Measurements from ENCODE around the gene IL10RB. TPM values are rescaled to one million over a fixed set of nuclear protein-coding genes. Genes with fewer than 3 reads are reported as not detected.

IL10RB gene
- total and polyA plus RNA-seq, 2 of the 13 experiments (the other 11 are each of a cell fraction or from before 2014, with no cell fraction given), result 17.4 to 18.2 TPM

- TF ChIP-seq AHDC1 (CRISPR knock-in tag; IDR thresholded peaks at IDR 0.05; ENCODE audit: borderline replicate concordance) (no peak), ZBTB33 (CRISPR knock-in tag; IDR thresholded peaks at IDR 0.05) (no peak), HMG20B (CRISPR knock-in tag; conservative IDR thresholded peaks at IDR 0.05) (no peak), ZNF547 (CRISPR knock-in tag; IDR thresholded peaks at IDR 0.05) (no peak), ZNF431 (CRISPR knock-in tag; IDR thresholded peaks at IDR 0.05; ENCODE audit: borderline replicate concordance, low read depth) (no peak), PBX3 (CRISPR knock-in tag; IDR thresholded peaks at IDR 0.05; ENCODE audit: borderline replicate concordance) (no peak), RBAK (CRISPR knock-in tag; IDR thresholded peaks at IDR 0.05) (no peak), ZNF878 (CRISPR knock-in tag; IDR thresholded peaks at IDR 0.05) (no peak), ZNF367 (CRISPR knock-in tag; IDR thresholded peaks at IDR 0.05; ENCODE audit: borderline replicate concordance) (no peak), FOXK2 (IDR thresholded peaks at IDR 0.05) (no peak), ELF4 (CRISPR knock-in tag; IDR thresholded peaks at IDR 0.05; ENCODE audit: borderline replicate concordance) (no peak), ZNF558 (CRISPR knock-in tag; IDR thresholded peaks at IDR 0.05; ENCODE audit: borderline replicate concordance) (no peak), ZNF737 (CRISPR knock-in tag; IDR thresholded peaks at IDR 0.05; ENCODE audit: borderline replicate concordance) (no peak), PPARG (CRISPR knock-in tag; conservative IDR thresholded peaks at IDR 0.05) (no peak), CBFB (CRISPR knock-in tag; IDR thresholded peaks at IDR 0.05) (no peak), REST (IDR thresholded peaks at IDR 0.05; ENCODE audit: borderline replicate concordance in 1 of 2, low read depth in 1 of 2, low read length in 2 of 2) (no peak)
These were observed 35.4 kb upstream of the IL10RB start (continued) for GRCh38 chr21:33230545-33231324.
